Ovary (tissue), 3 donors: ENCODE data around the gene TNIP1.

Experiments
- CTCF ChIP-seq, 3 donors: fragments of 450-650 bp in 2 of 3; fragments of 200-600 bp in 1 of 3; IDR thresholded peaks; one replicate each; pipeline versions ENCODE4 v1.5.1 to v1.8.0; 2016 to 2022; ENCODE audit warnings: antibody characterized with exemption in 3 of 3, mild to moderate bottlenecking in 1 of 3
- EP300 ChIP-seq: sonication (generic); formaldehyde crosslinking; IDR thresholded peaks from one replicate; pipeline ENCODE4 v1.6.1; 2017; ENCODE audit warnings: antibody characterized with exemption
- POLR2A ChIP-seq: fragments of 450-650 bp; IDR thresholded peaks from one replicate; pipeline ENCODE4 v1.6.1; 2017; ENCODE audit warnings: antibody characterized with exemption, mild to moderate bottlenecking, moderate library complexity
- donor health status: DM: no; HTN: no; CAD: no.

GRCh38 chr5:151072630-151073025 is 8.2 kb downstream of the TNIP1 start:
- TF ChIP-seq CTCF (IDR thresholded peaks at IDR 0.05), result no peak
- TF ChIP-seq POLR2A, result no peak
- TF ChIP-seq EP300, result no peak
